Astrocyte (in vitro differentiated cells and primary cell): Measurements from ENCODE around the gene MAPRE2. TPM values are rescaled to one million over a fixed set of nuclear protein-coding genes. Genes with fewer than 3 reads are reported as not detected.
A peak's percentile ranks its signal among the peaks of the same experiment; 100 is the strongest.

Experiments used
- DNase-seq: peaks from one replicate; pipeline ENCODE4 v3.0.0-alpha.2; 2010; ENCODE audit warnings: low read depth
- FAIRE-seq: peaks from 2 replicates; lab custom pipeline; 2011; peaks lifted over from hg19 to GRCh38; lab: Jason Lieb, UNC
- H2AFZ ChIP-seq: 2 replicates; pipeline ENCODE4 v1.6.0; 2012; ENCODE audit warnings: low read depth, low read length, inconsistent platforms
- H3K27ac ChIP-seq: 2 replicates; pipeline ENCODE4 v1.5.1; 2011; ENCODE audit warnings: low read depth, low read length, inconsistent platforms
- H3K27me3 ChIP-seq: 2 replicates; pipeline ENCODE4 v1.6.0; 2011; ENCODE audit warnings: low read length, inconsistent platforms; ENCODE audit not compliant: insufficient read depth
- H3K36me3 ChIP-seq: 2 replicates; pipeline ENCODE4 v1.5.1; 2011; ENCODE audit warnings: low read length, inconsistent platforms; ENCODE audit not compliant: insufficient read depth
- H3K4me1 ChIP-seq: 2 replicates; pipeline ENCODE4 v1.5.1; 2011; ENCODE audit warnings: low read length, inconsistent platforms; ENCODE audit not compliant: insufficient read depth
- H3K4me2 ChIP-seq: 2 replicates; pipeline ENCODE4 v1.6.0; 2012; ENCODE audit warnings: low read length, inconsistent platforms
- H3K4me3 ChIP-seq: 2 replicates; pipeline ENCODE4 v1.5.1; 2011; ENCODE audit warnings: low read depth, mild to moderate bottlenecking, low read length, inconsistent platforms; ENCODE audit not compliant: insufficient read depth
- H3K79me2 ChIP-seq: 2 replicates; pipeline ENCODE4 v1.6.0; 2012; ENCODE audit warnings: mild to moderate bottlenecking, low read length, inconsistent platforms; ENCODE audit not compliant: insufficient read depth
- H3K9ac ChIP-seq: 2 replicates; pipeline ENCODE4 v1.6.0; 2012; ENCODE audit warnings: mild to moderate bottlenecking, low read length, inconsistent platforms
- H3K9me3 ChIP-seq: 2 replicates; pipeline ENCODE4 v1.5.1; 2012; ENCODE audit warnings: low read depth, mild to moderate bottlenecking, low read length, inconsistent platforms; ENCODE audit not compliant: insufficient read depth
- H4K20me1 ChIP-seq: 2 replicates; pipeline ENCODE4 v1.6.0; 2012; ENCODE audit warnings: low read length, inconsistent platforms; ENCODE audit not compliant: insufficient read depth
- H3K27ac Mint-ChIP-seq: one replicate; pipeline ENCODE4 v1.8.0; 2021; ENCODE audit warnings: mild to moderate bottlenecking, mixed read lengths; ENCODE audit not compliant: unreplicated experiment
- H3K27me3 Mint-ChIP-seq: one replicate; pipeline ENCODE4 v1.8.0; 2021; ENCODE audit warnings: low read depth, mixed read lengths; ENCODE audit not compliant: unreplicated experiment
- H3K36me3 Mint-ChIP-seq: one replicate; pipeline ENCODE4 v1.8.0; 2021; ENCODE audit warnings: low read depth, mixed read lengths; ENCODE audit not compliant: unreplicated experiment
- H3K4me1 Mint-ChIP-seq: one replicate; pipeline ENCODE4 v1.8.0; 2021; ENCODE audit warnings: low read depth, mixed read lengths; ENCODE audit not compliant: unreplicated experiment
- H3K4me3 Mint-ChIP-seq: one replicate; pipeline ENCODE4 v1.8.0; 2021; ENCODE audit warnings: mild to moderate bottlenecking, moderate library complexity, mixed read lengths; ENCODE audit not compliant: unreplicated experiment
- H3K9me3 Mint-ChIP-seq: one replicate; pipeline ENCODE4 v1.8.0; 2021; ENCODE audit warnings: mild to moderate bottlenecking, mixed read lengths; ENCODE audit not compliant: unreplicated experiment
- CTCF ChIP-seq: IDR thresholded peaks from 2 replicates; pipeline ENCODE4 v1.5.1; 2011; ENCODE audit warnings: low read depth, mild to moderate bottlenecking, inconsistent platforms, low read length, moderate library complexity; ENCODE audit not compliant: insufficient read depth
- EZH2 ChIP-seq: IDR thresholded peaks from 2 replicates; pipeline ENCODE4 v1.6.1; 2012; ENCODE audit warnings: mild to moderate bottlenecking, low read length, inconsistent platforms; ENCODE audit not compliant: insufficient read depth
- total RNA-seq: library from RNA; stranded (reverse); gene quantifications from 2 replicates; pipeline ENCODE4 v1.2.1, GENCODE V29; 2021

MAPRE2 gene
- total RNA-seq, 1 donor from 2014 or later, result 33.8 TPM

- Mint-ChIP-seq H3K27me3 (no peaks in the 10 kb centered on the region), H3K9me3 (no peaks in the 10 kb centered on the region), H3K4me3 (no peak overlapping the region), H3K4me1 (peaks cover 23% of the 10 kb centered on the region), H3K27ac (no peak overlapping the region), H3K36me3 (peaks cover 3% of the 10 kb centered on the region)
- Histone ChIP-seq H3K9me3 (no peaks in the 10 kb centered on the region), H3K27ac (no peak overlapping the region), H3K4me1 (peaks cover 16% of the 10 kb centered on the region), H3K27me3 (no peaks in the 10 kb centered on the region), H3K4me3 (no peak overlapping the region), H2AFZ (no peak overlapping the region), H3K9ac (no peak overlapping the region), H3K36me3 (no peaks in the 10 kb centered on the region), H3K79me2 (no peaks in the 10 kb centered on the region), H3K4me2 (no peak overlapping the region), H4K20me1 (no peaks in the 10 kb centered on the region)
- TF ChIP-seq EZH2 (no peak), CTCF (no peak)
- FAIRE-seq, result no peak
- DNase-seq, result peak; percentile 88
Observed at GRCh38 chr18:35024965-35025364, 16.2 kb upstream of the MAPRE2 start.

- Histone ChIP-seq H2AFZ (no peak overlapping the region), H3K4me3 (no peak overlapping the region), H3K36me3 (no peaks in the 10 kb centered on the region), H3K9ac (no peak overlapping the region), H3K9me3 (no peaks in the 10 kb centered on the region), H3K79me2 (no peaks in the 10 kb centered on the region), H3K4me1 (peaks cover 11% of the 10 kb centered on the region), H3K27ac (no peak overlapping the region), H3K4me2 (no peak overlapping the region), H4K20me1 (no peaks in the 10 kb centered on the region), H3K27me3 (no peaks in the 10 kb centered on the region)
- Mint-ChIP-seq H3K9me3 (no peaks in the 10 kb centered on the region), H3K27me3 (no peaks in the 10 kb centered on the region), H3K4me1 (peaks cover 27% of the 10 kb centered on the region), H3K36me3 (peaks cover 3% of the 10 kb centered on the region), H3K27ac (no peak overlapping the region), H3K4me3 (no peak overlapping the region)
- TF ChIP-seq CTCF, result no peak
- no peak for TF ChIP-seq EZH2
- no peak for DNase-seq
- FAIRE-seq, result no peak
Observed at GRCh38 chr18:35026407-35027061, 14.7 kb upstream of the MAPRE2 start.

GRCh38 chr18:35027206-35027605 is 14.0 kb upstream of the MAPRE2 start:
- Histone ChIP-seq H3K27me3 (no peaks in the 10 kb centered on the region), H3K36me3 (no peaks in the 10 kb centered on the region), H3K9me3 (no peaks in the 10 kb centered on the region), H3K4me3 (no peak overlapping the region), H2AFZ (no peak overlapping the region), H3K27ac (no peak overlapping the region), H3K4me2 (no peak overlapping the region), H3K9ac (no peak overlapping the region), H3K79me2 (no peaks in the 10 kb centered on the region), H4K20me1 (no peaks in the 10 kb centered on the region), H3K4me1 (peaks cover 11% of the 10 kb centered on the region)
- no peaks in the 10 kb centered on the region for H3K9me3 Mint-ChIP-seq
- no peaks in the 10 kb centered on the region for H3K27me3 Mint-ChIP-seq
- H3K4me3 Mint-ChIP-seq, result no peak overlapping the region
- FAIRE-seq, result no peak
- peaks cover 27% of the 10 kb centered on the region for H3K4me1 Mint-ChIP-seq
- H3K36me3 Mint-ChIP-seq, result peaks cover 3% of the 10 kb centered on the region
- no peak overlapping the region for H3K27ac Mint-ChIP-seq
- DNase-seq, result no peak
- no peak for TF ChIP-seq CTCF
